Upper lobe of left lung (tissue), 6 donors: Measurements from ENCODE around the gene C3orf49. TPM values are rescaled to one million over a fixed set of nuclear protein-coding genes. Genes with fewer than 3 reads are reported as not detected.

Experiments used
- ATAC-seq, 2 donors: fragments of 200-7000 bp; cut with Tn5 transposase; one replicate each; pipeline ENCODE4 v1.9.1; 2022; ENCODE audit warnings: mild to moderate bottlenecking in 2 of 2, moderate library complexity in 2 of 2; ENCODE audit not compliant: low FRiP score in 2 of 2
- DNase-seq, 2 donors: peaks; one replicate each; pipeline ENCODE4 v3.0.0-alpha.2; 2019 to 2020
- H3K27ac ChIP-seq, 4 donors: fragments of 200-600 bp; sonication (generic); one replicate each; pipeline ENCODE4 v1.5.1; 2016 to 2019
- H3K27me3 ChIP-seq, 4 donors: fragments of 200-600 bp; sonication (generic); one replicate each; pipeline ENCODE4 v1.5.1; 2017 to 2019
- H3K36me3 ChIP-seq, 4 donors: fragments of 200-600 bp; sonication (generic); one replicate each; pipeline ENCODE4 v1.5.1; 2016 to 2019
- H3K4me1 ChIP-seq, 4 donors: fragments of 200-600 bp; sonication (generic); one replicate each; pipeline ENCODE4 v1.5.1; 2018 to 2019
- H3K4me3 ChIP-seq, 4 donors: fragments of 200-600 bp; sonication (generic); one replicate each; pipeline ENCODE4 v1.5.1; 2017 to 2019; ENCODE audit warnings: mild to moderate bottlenecking in 2 of 4, moderate library complexity in 1 of 4
- H3K9me3 ChIP-seq, 4 donors: fragments of 200-600 bp; sonication (generic); one replicate each; pipeline ENCODE4 v1.5.1; 2018 to 2019
- EP300 ChIP-seq, 4 donors: sonication (generic); formaldehyde crosslinking; IDR thresholded peaks; one replicate each; pipeline ENCODE4 v1.5.1; 2017; ENCODE audit warnings: antibody characterized with exemption in 4 of 4, control low read depth in 2 of 4
- POLR2A ChIP-seq, 4 donors: fragments of 450-650 bp; IDR thresholded peaks; one replicate each; pipeline ENCODE4 v1.5.1; 2016 to 2017; ENCODE audit warnings: antibody characterized with exemption in 4 of 4, mild to moderate bottlenecking in 2 of 4
- POLR2AphosphoS5 ChIP-seq, 2 donors: sonication (generic); formaldehyde crosslinking; IDR thresholded peaks; one replicate each; pipeline ENCODE4 v1.5.1; 2017; ENCODE audit warnings: antibody characterized with exemption in 2 of 2
- WGBS, 2 donors: methylation state at CpG; one replicate each; pipeline ENCODE4 v1.1.5; 2017 to 2018; 5-methylcytosine and 5-hydroxymethylcytosine counted together
- total RNA-seq, 6 donors: library from RNA; depleted of rRNA in 4 of 6; stranded (reverse); fragments of >200 nt in 4 of 6; gene quantifications; one replicate each; pipeline versions ENCODE4 v1.1.0 to v1.2.1, GENCODE V29; 2016 to 2021
- TF ChIP-seq, protein P1 (sequence below), 6 experiments: fragments of 450-650 bp in 4 of 6; fragments of 200-600 bp in 2 of 6; sonication (generic) in 2 of 6; IDR thresholded peaks; one replicate each; pipeline ENCODE4 v1.5.1; 2016 to 2019; ENCODE audit warnings: antibody characterized with exemption in 6 of 6
- donor health status: DM: no; HTN: no; CAD: no; lungs with moderate emphysema.
- donor health status: DM: no; HTN: yes; CAD: no; lungs with severe emphysema.

Gene C3orf49
- total RNA-seq, 6 donors from 2014 or later: not detected

DNA sequence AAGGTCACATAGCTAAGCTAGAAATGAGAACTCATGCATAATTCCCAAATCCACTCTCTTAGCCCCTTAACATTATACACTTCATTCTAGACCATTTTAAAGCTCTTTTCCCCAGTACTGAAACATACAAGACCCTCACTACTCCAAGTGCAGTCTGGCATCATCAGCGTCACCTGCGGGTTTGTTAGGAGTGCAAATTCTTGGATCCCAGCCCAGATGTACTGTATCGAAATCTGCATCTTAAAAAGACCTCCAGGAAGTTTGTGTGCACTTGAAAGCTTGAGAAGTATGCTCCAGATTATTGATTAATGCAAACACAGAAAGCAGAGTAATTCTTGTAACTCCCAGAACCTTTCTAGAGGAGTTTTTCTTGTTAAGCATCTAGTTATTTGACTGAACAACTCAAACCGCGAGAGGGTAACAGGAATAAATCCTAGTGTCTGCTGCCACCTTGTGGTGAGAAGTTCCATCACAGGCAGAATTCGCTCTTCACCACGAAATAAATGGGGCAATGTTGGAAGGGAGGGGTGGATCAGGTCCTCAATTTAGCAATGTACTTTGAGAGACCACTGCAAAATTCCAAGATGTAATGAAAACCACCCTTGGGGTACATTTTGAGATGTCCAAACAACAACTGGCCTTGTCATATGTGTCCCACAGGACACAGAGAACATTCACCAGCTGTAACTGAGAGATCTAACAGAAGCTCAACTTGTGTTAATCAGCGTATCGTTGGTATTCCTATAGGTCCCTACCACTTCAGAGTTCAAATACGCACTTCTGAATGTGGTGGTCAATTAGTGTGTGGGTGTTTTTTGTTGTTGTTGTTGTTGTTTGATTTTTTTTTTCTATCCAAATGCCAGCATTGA lies 583 bp upstream of the C3orf49 start:
- no peak for TF ChIP-seq POLR2A (IDR thresholded peaks at IDR 0.05)
- TF ChIP-seq, protein P1, sequence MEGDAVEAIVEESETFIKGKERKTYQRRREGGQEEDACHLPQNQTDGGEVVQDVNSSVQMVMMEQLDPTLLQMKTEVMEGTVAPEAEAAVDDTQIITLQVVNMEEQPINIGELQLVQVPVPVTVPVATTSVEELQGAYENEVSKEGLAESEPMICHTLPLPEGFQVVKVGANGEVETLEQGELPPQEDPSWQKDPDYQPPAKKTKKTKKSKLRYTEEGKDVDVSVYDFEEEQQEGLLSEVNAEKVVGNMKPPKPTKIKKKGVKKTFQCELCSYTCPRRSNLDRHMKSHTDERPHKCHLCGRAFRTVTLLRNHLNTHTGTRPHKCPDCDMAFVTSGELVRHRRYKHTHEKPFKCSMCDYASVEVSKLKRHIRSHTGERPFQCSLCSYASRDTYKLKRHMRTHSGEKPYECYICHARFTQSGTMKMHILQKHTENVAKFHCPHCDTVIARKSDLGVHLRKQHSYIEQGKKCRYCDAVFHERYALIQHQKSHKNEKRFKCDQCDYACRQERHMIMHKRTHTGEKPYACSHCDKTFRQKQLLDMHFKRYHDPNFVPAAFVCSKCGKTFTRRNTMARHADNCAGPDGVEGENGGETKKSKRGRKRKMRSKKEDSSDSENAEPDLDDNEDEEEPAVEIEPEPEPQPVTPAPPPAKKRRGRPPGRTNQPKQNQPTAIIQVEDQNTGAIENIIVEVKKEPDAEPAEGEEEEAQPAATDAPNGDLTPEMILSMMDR (IDR thresholded peaks at IDR 0.05): peak; percentile 67 to 88 (median 82)
- Histone ChIP-seq H3K27ac (no peak overlapping the region), H3K36me3 (no peaks in the 10 kb centered on the region), H3K9me3 (no peaks in the 10 kb centered on the region), H3K4me1 (peaks cover 0 to 5% (median 3%) of the 10 kb centered on the region in 4 donors), H3K4me3 (no peak overlapping the region), H3K27me3 (no peaks in the 10 kb centered on the region)
- ATAC-seq (peak; percentile 67 to 87), DNase-seq (peak in 1 of 2 donors; percentile 58)
- WGBS, 2 donors: 34 to 40% methylated on average over 10 of the region's 10 CpGs

DNA sequence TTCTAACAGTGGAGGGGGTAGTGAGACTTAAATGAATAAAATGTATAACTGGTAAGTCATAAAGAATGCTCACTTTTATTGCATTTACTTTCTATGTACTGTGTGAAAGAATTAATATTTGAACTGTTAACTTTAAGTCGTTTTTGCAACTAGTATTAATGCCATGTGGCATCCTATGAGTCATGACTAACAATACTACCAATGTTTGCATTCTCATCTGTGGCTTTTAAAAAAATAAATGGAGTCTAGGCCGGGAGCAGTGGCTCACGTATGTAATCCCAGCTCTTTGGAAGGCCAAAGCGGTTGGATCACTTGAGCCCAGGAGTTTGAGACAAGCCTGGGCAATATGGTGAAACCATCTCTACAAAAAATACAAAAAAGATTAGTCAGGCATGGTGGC lies 5.2 kb downstream of the C3orf49 start:
- no peaks in the 10 kb centered on the region for H3K9me3 ChIP-seq
- H3K36me3 ChIP-seq: peaks cover 0 to 14% (median 0%) of the 10 kb centered on the region in 4 donors
- H3K27ac ChIP-seq: no peak overlapping the region
- DNase-seq (no peak), ATAC-seq (no peak)
- H3K4me1 ChIP-seq: no peaks in the 10 kb centered on the region
- 77 to 83% methylated on average over 4 of the region's 4 CpGs for WGBS, 2 donors
- no peak for TF ChIP-seq POLR2AphosphoS5 (IDR thresholded peaks at IDR 0.05)
- TF ChIP-seq, protein P1 (IDR thresholded peaks at IDR 0.05): no peak
- TF ChIP-seq POLR2A (IDR thresholded peaks at IDR 0.05): no peak
- TF ChIP-seq EP300 (IDR thresholded peaks at IDR 0.05): no peak
- H3K27me3 ChIP-seq: no peaks in the 10 kb centered on the region
- no peak overlapping the region for H3K4me3 ChIP-seq

DNA sequence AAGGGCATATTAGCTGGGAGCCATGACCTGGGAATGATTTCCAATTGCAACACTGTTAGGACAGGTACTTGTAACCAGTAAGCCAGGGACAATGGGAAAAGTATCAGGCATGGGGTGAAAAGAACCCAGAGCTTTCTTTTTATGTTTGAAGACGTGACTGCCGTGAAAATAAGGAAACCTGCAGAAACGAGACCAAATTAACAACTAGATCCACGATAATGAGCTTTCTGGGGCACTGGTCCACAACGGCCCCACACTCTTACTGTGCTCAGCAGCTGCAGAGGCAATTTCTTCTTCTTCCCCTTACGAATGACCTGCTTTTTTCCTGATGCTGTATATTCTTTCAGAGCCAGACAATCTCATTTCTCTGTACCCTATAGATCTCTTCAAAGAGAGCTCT lies 11.4 kb downstream of the C3orf49 start:
- H3K4me1 ChIP-seq: no peaks in the 10 kb centered on the region
- no peak overlapping the region for H3K4me3 ChIP-seq
- WGBS, 2 donors: 94 to 97% methylated on average over 6 of the region's 6 CpGs
- TF ChIP-seq POLR2AphosphoS5 (IDR thresholded peaks at IDR 0.05) (no peak), EP300 (IDR thresholded peaks at IDR 0.05) (no peak), POLR2A (IDR thresholded peaks at IDR 0.05) (no peak)
- TF ChIP-seq, protein P1 (IDR thresholded peaks at IDR 0.05): no peak
- no peaks in the 10 kb centered on the region for H3K27me3 ChIP-seq
- ATAC-seq (no peak), DNase-seq (no peak)
- no peak overlapping the region for H3K27ac ChIP-seq
- H3K9me3 ChIP-seq: no peaks in the 10 kb centered on the region
- peaks cover 0 to 72% (median 18%) of the 10 kb centered on the region in 4 donors for H3K36me3 ChIP-seq

DNA sequence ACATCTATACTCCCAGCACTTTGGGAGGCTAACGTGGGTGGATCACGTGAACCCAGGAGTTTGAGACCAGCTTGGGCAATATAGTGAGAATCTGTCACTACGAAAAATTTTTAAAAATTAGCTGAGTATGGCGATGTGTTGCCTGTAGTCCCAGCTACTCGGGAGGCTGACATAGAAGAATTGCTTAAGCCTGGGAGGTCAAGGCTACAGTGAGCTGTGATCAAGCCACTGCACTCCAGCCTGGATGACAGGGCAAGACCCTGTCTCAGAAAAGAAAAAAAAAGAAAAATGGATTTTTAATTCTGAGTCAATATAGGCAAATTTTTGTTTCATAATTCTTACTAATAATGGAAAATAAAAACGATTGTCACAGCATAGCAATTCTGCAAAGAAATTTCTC lies 13.3 kb downstream of the C3orf49 start:
- ATAC-seq (no peak), DNase-seq (no peak)
- Histone ChIP-seq H3K4me3 (no peak overlapping the region), H3K36me3 (peaks cover 0 to 74% (median 18%) of the 10 kb centered on the region in 4 donors), H3K27ac (no peak overlapping the region), H3K27me3 (no peaks in the 10 kb centered on the region), H3K4me1 (no peaks in the 10 kb centered on the region), H3K9me3 (no peaks in the 10 kb centered on the region)
- 90% methylated on average over 6 of the region's 6 CpGs for WGBS, 2 donors
- TF ChIP-seq POLR2A (IDR thresholded peaks at IDR 0.05): no peak
- no peak for TF ChIP-seq POLR2AphosphoS5 (IDR thresholded peaks at IDR 0.05)
- TF ChIP-seq, protein P1 (IDR thresholded peaks at IDR 0.05): no peak
- TF ChIP-seq EP300 (IDR thresholded peaks at IDR 0.05): no peak

DNA sequence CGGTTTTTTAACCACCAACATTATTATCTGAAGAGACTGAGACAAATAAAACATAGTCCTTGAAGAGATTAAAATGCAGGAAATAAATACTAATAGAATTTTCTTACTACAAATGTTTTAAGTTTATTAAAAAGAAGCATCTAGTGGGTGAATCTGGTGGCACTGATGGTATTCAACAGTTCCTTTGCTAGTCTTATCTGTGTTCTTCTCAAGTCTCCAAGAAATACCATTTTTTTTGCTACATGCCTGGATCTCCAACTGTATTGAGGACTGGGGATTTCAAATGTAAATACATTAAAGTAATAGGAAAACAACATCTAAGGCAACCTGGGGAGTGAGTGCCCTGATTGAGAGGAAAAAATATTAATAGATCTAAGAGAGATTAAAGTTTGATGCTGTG lies 22.6 kb downstream of the C3orf49 start:
- Histone ChIP-seq H3K4me1 (no peaks in the 10 kb centered on the region), H3K4me3 (no peak overlapping the region), H3K27me3 (no peaks in the 10 kb centered on the region), H3K27ac (no peak overlapping the region), H3K9me3 (no peaks in the 10 kb centered on the region), H3K36me3 (no peaks in the 10 kb centered on the region)
- ATAC-seq (no peak), DNase-seq (no peak)
- 0 to 32% methylated on average over 1 of the region's 1 CpG for WGBS, 2 donors
- TF ChIP-seq EP300 (IDR thresholded peaks at IDR 0.05): no peak
- TF ChIP-seq, protein P1 (IDR thresholded peaks at IDR 0.05): no peak
- no peak for TF ChIP-seq POLR2AphosphoS5 (IDR thresholded peaks at IDR 0.05)
- TF ChIP-seq POLR2A (IDR thresholded peaks at IDR 0.05): no peak
